ENCODE measurements around the gene ZNF385A.

Gene ZNF385A

DNA sequence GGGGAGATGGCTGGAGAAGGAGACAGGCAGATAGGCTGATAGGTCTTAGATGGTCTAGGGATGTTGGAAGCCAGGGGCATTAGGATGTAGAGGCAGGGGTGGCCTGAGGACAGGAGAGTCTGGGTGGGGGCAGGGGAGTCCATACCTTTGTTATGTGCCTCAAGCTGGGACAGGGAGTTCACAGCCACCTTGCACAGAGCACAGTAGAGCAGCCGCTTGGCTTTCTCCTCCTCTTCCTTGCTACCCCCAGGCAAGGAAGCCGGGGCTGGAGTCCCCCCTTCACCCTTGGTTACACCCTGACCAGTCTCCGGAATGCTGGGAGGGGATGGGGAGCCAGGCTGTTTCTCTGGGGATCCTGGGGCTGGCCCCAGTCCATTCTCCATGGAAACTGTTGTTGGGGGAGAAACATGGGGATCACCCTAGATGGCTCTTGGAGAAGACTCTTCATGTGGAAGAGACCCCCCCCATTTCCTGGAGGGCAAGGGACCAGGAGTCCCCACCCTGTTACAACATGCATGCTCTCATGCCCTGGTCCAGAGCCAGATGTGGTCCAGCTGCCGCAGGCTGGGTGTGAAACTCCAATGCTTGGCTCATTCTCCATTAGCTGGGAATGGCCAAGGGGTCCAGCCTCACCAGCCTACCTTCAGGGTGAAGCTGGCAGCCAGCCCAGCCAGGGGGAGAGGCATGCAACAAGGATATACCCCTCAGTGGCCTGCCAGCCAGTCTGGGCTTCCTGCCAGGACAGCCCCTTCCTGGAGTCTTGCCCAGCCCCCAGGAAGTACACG, 13.0 kb downstream of the ZNF385A start:
- no peak for ATAC-seq (replicated peaks)
- H3K4me3 Mint-ChIP-seq: no peak overlapping the region
- H3K9me3 Mint-ChIP-seq: no peaks in the 10 kb centered on the region
- no peaks in the 10 kb centered on the region for H3K36me3 Mint-ChIP-seq (ENCODE audit: insufficient read depth)
- no peak for DNase-seq
- peaks cover 19 to 22% of the 10 kb centered on the region in 2 donors for H3K4me1 Mint-ChIP-seq (ENCODE audit: low read depth in 2 of 2)
- H3K27ac Mint-ChIP-seq: peak overlapping the region in 1 of 2 donors; percentile 38
- H3K27me3 Mint-ChIP-seq: peaks cover 0 to 7% of the 10 kb centered on the region in 2 donors

DNA sequence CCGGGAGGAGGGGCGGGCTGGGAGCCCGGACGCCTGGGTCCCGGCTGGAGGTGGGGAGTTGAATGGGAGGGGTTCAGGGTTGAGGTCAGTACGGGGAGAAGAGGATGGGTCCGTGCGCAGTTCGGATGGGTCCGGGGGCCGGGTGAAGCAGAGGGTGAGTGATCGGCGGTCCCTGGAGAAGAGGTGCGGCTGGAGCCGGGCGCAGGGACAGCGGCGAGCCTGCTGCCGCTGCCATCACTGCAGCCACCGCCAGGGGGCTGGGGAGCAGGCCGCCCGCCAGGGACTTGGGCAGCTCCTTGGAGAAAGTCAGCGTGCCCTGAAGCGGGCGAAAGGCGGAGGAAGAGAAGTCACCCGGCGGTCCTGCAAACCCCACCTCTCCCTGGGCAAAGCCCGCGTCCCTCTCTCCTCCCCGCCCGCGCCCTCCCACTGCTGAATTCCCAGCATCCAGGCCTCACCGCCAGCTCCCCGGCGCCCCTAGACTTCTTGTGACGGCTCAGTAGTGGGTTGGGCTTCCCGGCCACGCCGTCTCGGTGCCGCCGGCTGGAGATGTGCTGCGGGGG, 14.3 kb downstream of the ZNF385A start:
- Mint-ChIP-seq H3K36me3 (ENCODE audit: insufficient read depth) (no peaks in the 10 kb centered on the region), H3K27me3 (peaks cover 0 to 7% of the 10 kb centered on the region in 2 donors), H3K27ac (no peak overlapping the region), H3K4me1 (ENCODE audit: low read depth in 2 of 2) (peaks cover 19 to 22% of the 10 kb centered on the region in 2 donors), H3K9me3 (no peaks in the 10 kb centered on the region), H3K4me3 (peak overlapping the region in 1 of 2 donors; percentile 49)
- DNase-seq: no peak
- ATAC-seq (replicated peaks): no peak

DNA sequence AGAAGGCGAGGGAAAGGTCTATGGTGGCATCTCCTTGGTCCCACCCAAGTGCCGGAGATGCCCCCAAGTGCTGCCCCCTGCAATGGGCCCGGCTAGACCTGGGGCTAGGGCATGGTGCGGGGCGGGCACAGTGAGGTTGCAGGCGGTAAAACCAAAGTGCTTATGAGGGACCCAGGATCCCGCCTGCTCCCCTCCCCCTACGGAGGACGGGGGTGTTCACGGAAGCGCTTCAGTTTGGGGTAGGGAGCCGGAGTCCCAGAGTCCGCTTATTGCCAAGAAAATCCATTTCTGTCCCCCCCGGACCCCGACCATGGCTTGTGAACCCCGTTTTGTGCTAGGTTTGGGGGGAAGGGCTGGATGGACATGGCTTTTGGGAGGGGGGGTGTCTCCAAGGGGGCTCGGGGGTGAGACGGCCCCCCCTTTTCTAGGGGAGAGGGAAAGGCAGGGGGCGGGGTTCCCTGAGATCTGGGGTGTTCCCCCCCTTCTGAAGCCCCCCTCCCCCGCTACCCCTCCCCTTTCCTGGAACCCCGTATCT, 14.9 kb downstream of the ZNF385A start:
- Mint-ChIP-seq H3K9me3 (no peaks in the 10 kb centered on the region), H3K27me3 (peaks cover 0 to 7% of the 10 kb centered on the region in 2 donors), H3K4me1 (ENCODE audit: low read depth in 2 of 2) (peaks cover 19 to 24% of the 10 kb centered on the region in 2 donors), H3K27ac (peak overlapping the region in 1 of 2 donors; percentile 83), H3K4me3 (peak overlapping the region in 1 of 2 donors; percentile 83), H3K36me3 (ENCODE audit: insufficient read depth) (no peaks in the 10 kb centered on the region)
- DNase-seq: no peak
- ATAC-seq (replicated peaks): no peak

GRCh38 chr12:54368709-54369596, 15.6 kb downstream of the ZNF385A start:
- H3K4me3 Mint-ChIP-seq: peak overlapping the region; percentile 18 to 83
- no peaks in the 10 kb centered on the region for H3K9me3 Mint-ChIP-seq
- no peaks in the 10 kb centered on the region for H3K36me3 Mint-ChIP-seq (ENCODE audit: insufficient read depth)
- peak; percentile 84 to 88 (median 88) for DNase-seq
- peaks cover 27 to 32% of the 10 kb centered on the region in 2 donors for H3K4me1 Mint-ChIP-seq (ENCODE audit: low read depth in 2 of 2)
- H3K27ac Mint-ChIP-seq: peak overlapping the region in 1 of 2 donors; percentile 83
- peak; percentile 88 for ATAC-seq (replicated peaks)
- H3K27me3 Mint-ChIP-seq: peaks cover 0 to 7% of the 10 kb centered on the region in 2 donors

- Mint-ChIP-seq H3K36me3 (ENCODE audit: insufficient read depth) (no peaks in the 10 kb centered on the region), H3K4me3 (peak overlapping the region; percentile 18 to 83), H3K27me3 (peaks cover 0 to 7% of the 10 kb centered on the region in 2 donors), H3K27ac (peak overlapping the region; percentile 17 to 83), H3K4me1 (ENCODE audit: low read depth in 2 of 2) (peaks cover 32 to 39% of the 10 kb centered on the region in 2 donors), H3K9me3 (no peaks in the 10 kb centered on the region)
- DNase-seq (no peak), ATAC-seq (replicated peaks) (peak; percentile 11)
Measured at GRCh38 chr12:54368025-54368708, 16.4 kb downstream of the ZNF385A start.

DNA sequence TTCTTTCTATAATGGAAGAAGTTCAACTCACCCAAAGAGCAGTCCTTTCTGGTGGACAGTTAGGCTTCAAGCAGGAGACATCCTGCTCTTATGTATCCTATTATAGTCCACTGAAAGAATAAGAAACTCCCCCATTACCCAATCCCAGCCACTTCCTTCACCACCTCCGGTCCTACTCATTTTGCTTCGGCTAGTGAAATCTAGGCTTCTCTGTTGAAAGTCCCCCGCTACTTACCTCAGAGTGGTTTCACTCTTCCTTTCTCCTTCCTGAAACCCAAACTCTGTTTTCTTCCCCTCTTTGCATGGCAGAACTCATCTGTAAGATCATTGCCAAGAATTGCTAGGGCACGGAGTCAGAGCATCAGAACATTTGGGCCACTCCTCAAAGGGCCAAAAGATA, 20.1 kb downstream of the ZNF385A start, which contains the start of gene GPR84:
Gene GPR84, minus strand, starts transcription at position 74 of the 400 bp plus-strand sequence. CDS start 635 bp downstream, outside the sequence.
- peak within 1 kb of the TSS; percentile 51 to 84 for H3K27ac Mint-ChIP-seq
- no peaks in the 10 kb centered on the region for H3K36me3 Mint-ChIP-seq (ENCODE audit: insufficient read depth)
- H3K4me3 Mint-ChIP-seq: peak within 1 kb of the TSS; percentile 23 to 28
- peaks cover 28 to 32% of the 10 kb centered on the region in 2 donors for H3K4me1 Mint-ChIP-seq (ENCODE audit: low read depth in 2 of 2)
- DNase-seq (no peak), ATAC-seq (replicated peaks) (peak; percentile 43)
- no peaks in the 10 kb centered on the region for H3K9me3 Mint-ChIP-seq
- peaks cover 0 to 6% of the 10 kb centered on the region in 2 donors for H3K27me3 Mint-ChIP-seq

DNA sequence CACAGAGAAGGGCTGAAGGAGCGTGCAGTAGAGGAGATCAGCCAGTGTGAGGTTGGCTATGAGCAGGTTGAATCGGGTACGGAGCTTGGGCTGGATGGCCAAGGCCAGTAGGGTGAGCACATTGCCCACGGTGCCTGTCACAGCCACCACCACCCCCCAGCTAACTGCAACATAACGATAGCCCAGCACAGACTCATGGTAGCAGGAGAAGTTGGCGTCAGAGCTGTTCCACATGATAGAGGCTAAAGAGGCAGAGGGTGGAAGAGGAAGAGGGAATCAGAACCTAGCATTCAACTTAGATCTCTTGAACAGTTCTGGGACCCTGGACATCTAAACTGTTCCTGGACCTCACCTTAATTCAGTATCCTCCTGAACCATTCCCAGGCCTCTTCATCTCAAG, 20.9 kb downstream of the ZNF385A start:
- DNase-seq (no peak), ATAC-seq (replicated peaks) (no peak)
- Mint-ChIP-seq H3K4me1 (ENCODE audit: low read depth in 2 of 2) (peaks cover 21 to 24% of the 10 kb centered on the region in 2 donors), H3K9me3 (no peaks in the 10 kb centered on the region), H3K27ac (peak overlapping the region; percentile 51 to 84), H3K4me3 (peak overlapping the region in 1 of 2 donors; percentile 28), H3K36me3 (ENCODE audit: insufficient read depth) (no peaks in the 10 kb centered on the region), H3K27me3 (no peaks in the 10 kb centered on the region)

GRCh38 chr12:54363047-54363446, 21.5 kb downstream of the ZNF385A start:
- Mint-ChIP-seq H3K4me1 (ENCODE audit: low read depth in 2 of 2) (peaks cover 15 to 19% of the 10 kb centered on the region in 2 donors), H3K27ac (peak overlapping the region in 1 of 2 donors; percentile 84), H3K36me3 (ENCODE audit: insufficient read depth) (no peaks in the 10 kb centered on the region), H3K9me3 (no peaks in the 10 kb centered on the region), H3K4me3 (no peak overlapping the region), H3K27me3 (no peaks in the 10 kb centered on the region)
- ATAC-seq (replicated peaks) (no peak), DNase-seq (no peak)

- peaks cover 14 to 19% of the 10 kb centered on the region in 2 donors for H3K4me1 Mint-ChIP-seq (ENCODE audit: low read depth in 2 of 2)
- no peaks in the 10 kb centered on the region for H3K9me3 Mint-ChIP-seq
- H3K27me3 Mint-ChIP-seq: no peaks in the 10 kb centered on the region
- H3K36me3 Mint-ChIP-seq (ENCODE audit: insufficient read depth): no peaks in the 10 kb centered on the region
- ATAC-seq (replicated peaks) (no peak), DNase-seq (peak in 2 of 3 experiments; percentile 18 to 33)
- no peak overlapping the region for H3K27ac Mint-ChIP-seq
- peak overlapping the region; percentile 35 to 53 for H3K4me3 Mint-ChIP-seq
Measured at GRCh38 chr12:54360717-54361456, 23.6 kb downstream of the ZNF385A start.

- Mint-ChIP-seq H3K36me3 (ENCODE audit: insufficient read depth) (no peaks in the 10 kb centered on the region), H3K4me3 (no peak overlapping the region), H3K4me1 (ENCODE audit: low read depth in 2 of 2) (peaks cover 14 to 18% of the 10 kb centered on the region in 2 donors), H3K27me3 (no peaks in the 10 kb centered on the region), H3K27ac (no peak overlapping the region), H3K9me3 (no peaks in the 10 kb centered on the region)
- DNase-seq (no peak), ATAC-seq (replicated peaks) (no peak)
Measured at GRCh38 chr12:54359762-54360351, 24.7 kb downstream of the ZNF385A start.

- H3K4me3 Mint-ChIP-seq: no peak overlapping the region
Measured at GRCh38 chr12:54358945-54359761, 25.4 kb downstream of the ZNF385A start.

More at GRCh38 chr12:54358945-54359761, 25.4 kb downstream of the ZNF385A start:
- Mint-ChIP-seq H3K4me1 (ENCODE audit: low read depth in 2 of 2) (peaks cover 8 to 11% of the 10 kb centered on the region in 2 donors), H3K36me3 (ENCODE audit: insufficient read depth) (no peaks in the 10 kb centered on the region), H3K9me3 (no peaks in the 10 kb centered on the region), H3K27ac (no peak overlapping the region), H3K27me3 (no peaks in the 10 kb centered on the region)
- ATAC-seq (replicated peaks) (peak; percentile 95), DNase-seq (peak; percentile 91 to 94 (median 93))

All from effector memory CD8-positive, alpha-beta T cell (primary cell).